GM19438 (cell line): Measurements from ENCODE around the gene ZNF383.
"Not testable (repeated sequence)": the region's sequence is repeated elsewhere in the genome, so short reads cannot be mapped to it uniquely, and the experiment has no call there.

ENCODE experiments used
- ATAC-seq: cut with Tn5 transposase; IDR thresholded peaks from one replicate; pipeline ENCODE4 v1.9.1; 2021; ENCODE audit warnings: low read depth; ENCODE audit not compliant: unreplicated experiment

ZNF383 gene

GRCh38 chr19:37292998-37293939 lies 75.3 kb downstream of the ZNF383 start:
- ATAC-seq: not testable (repeated sequence)

- ATAC-seq: not testable (repeated sequence)
Measured at GRCh38 chr19:37294246-37294645, 76.2 kb downstream of the ZNF383 start.
